ENCODE results near the gene SSR1. TPM values are rescaled to one million over a fixed set of nuclear protein-coding genes. Genes with fewer than 3 reads are reported as not detected.
A peak's percentile ranks its signal among the peaks of the same experiment; 100 is the strongest.

Gene SSR1
- total RNA-seq, 8 experiments from 2014 or later, result 41.8 to 100 (median 62.0) TPM

- H3K4me1 ChIP-seq (replicated peaks in 1 of 2), result no peaks in the 10 kb centered on the region
- no peak overlapping the region for H3K27ac ChIP-seq
- in situ Hi-C loops (cut with MboI; ENCODE audit: low pct_unique_long_range_greater_than_20kb in 2 of 9, low sequenced_read_pairs in 9 of 9, unreplicated experiment in 9 of 9), result loop anchor here in 8 of 9 experiments (25.0 kb wide), 4 partner anchors 312 to 537 kb away; no protein-coding TSS in a partner anchor
- WGBS, 10 experiments, result 0 to 96% (median 80%) methylated on average over 1 to 7 of the region's 9 CpGs; no CpG with 5 or more reads in 5 of the 10 experiments
- no peak for ATAC-seq (replicated peaks in 6 of 8)
- H3K4me3 ChIP-seq, result no peak overlapping the region
These were observed 88.3 kb downstream of the SSR1 start for GRCh38 chr6:7224731-7225130.

- H3K4me3 ChIP-seq, result no peak overlapping the region
- no peak overlapping the region for H3K27ac ChIP-seq
- no peaks in the 10 kb centered on the region for H3K4me1 ChIP-seq (replicated peaks in 1 of 2)
- no peak for ATAC-seq (replicated peaks in 6 of 8)
- in situ Hi-C loops (cut with MboI; ENCODE audit: low pct_unique_long_range_greater_than_20kb in 2 of 9, low sequenced_read_pairs in 9 of 9, unreplicated experiment in 9 of 9), result no loop called here
- WGBS, 10 experiments, result 86 to 100% (median 100%) methylated on average over 1 to 3 of the region's 5 CpGs; no CpG with 5 or more reads in 4 of the 10 experiments
These were observed 90.8 kb downstream of the SSR1 start for GRCh38 chr6:7222197-7222596.

- 40 to 96% (median 80%) methylated on average over 1 to 4 of the region's 6 CpGs; no CpG with 5 or more reads in 3 of the 10 experiments for WGBS, 10 experiments
- no peak overlapping the region for H3K27ac ChIP-seq
- peak in 7 of 8 experiments; percentile 41 to 65 (median 50) for ATAC-seq (replicated peaks in 6 of 8)
- no peaks in the 10 kb centered on the region for H3K4me1 ChIP-seq (replicated peaks in 1 of 2)
- in situ Hi-C loops (cut with MboI; ENCODE audit: low pct_unique_long_range_greater_than_20kb in 2 of 9, low sequenced_read_pairs in 9 of 9, unreplicated experiment in 9 of 9), result no loop called here
- H3K4me3 ChIP-seq, result no peak overlapping the region
These were observed 93.7 kb downstream of the SSR1 start for GRCh38 chr6:7219310-7219709.

- in situ Hi-C loops (cut with MboI; ENCODE audit: low pct_unique_long_range_greater_than_20kb in 2 of 9, low sequenced_read_pairs in 9 of 9, unreplicated experiment in 9 of 9), result no loop called here
- ATAC-seq (replicated peaks in 6 of 8), result peak in 3 of 8 experiments; percentile 55 to 69 (median 58)
- WGBS, 10 experiments, result 50 to 94% (median 73%) methylated on average over 1 to 2 of the region's 2 CpGs; no CpG with 5 or more reads in 4 of the 10 experiments
- no peak overlapping the region for H3K4me3 ChIP-seq
- H3K4me1 ChIP-seq (replicated peaks in 1 of 2), result no peaks in the 10 kb centered on the region
- H3K27ac ChIP-seq, result no peak overlapping the region
These were observed 94.5 kb downstream of the SSR1 start for GRCh38 chr6:7218406-7218988.

Other genes starting within 250 kb of the SSR1 start
- gene RREB1, start 205.2 kb downstream of the SSR1 start, total RNA-seq, result 10 to 100 TPM in 2 of 8 experiments, 1 to 10 TPM in 6; 2.5 to 32.3 (median 6.1) TPM
- gene CAGE1, start 76.5 kb upstream of the SSR1 start, total RNA-seq, result under 1 TPM in 7 of 8 experiments, not detected in 1; 0.07 to 0.22 (median 0.15) TPM
- 10 to 100 TPM; 21.5 to 29.8 (median 22.8) TPM for gene RIOK1, start 76.6 kb upstream of the SSR1 start, total RNA-seq
- gene DSP, start 228.5 kb upstream of the SSR1 start, total RNA-seq, result 10 to 100 TPM in 3 of 8 experiments, 1 to 10 TPM in 3, under 1 TPM in 2; 0.11 to 54.1 (median 7.8) TPM